B cell (primary cell): Measurements from ENCODE around the gene CACNA1H.
"Not testable (repeated sequence)": the region's sequence is repeated elsewhere in the genome, so short reads cannot be mapped to it uniquely, and the experiment has no call there.

ENCODE experiments used
- EZH2 ChIP-seq: IDR thresholded peaks from 2 replicates; pipeline ENCODE4 v1.6.1; 2012; ENCODE audit warnings: borderline replicate concordance, low read depth, mild to moderate bottlenecking, moderate library complexity, low read length; ENCODE audit not compliant: insufficient read depth, poor library complexity, severe bottlenecking
- TF ChIP-seq, protein P1 (sequence below): fragments of 200-600 bp; IDR thresholded peaks from one replicate; pipeline ENCODE4 v1.8.0; 2022; ENCODE audit warnings: antibody characterized with exemption, mild to moderate bottlenecking

- TF ChIP-seq, protein P1, sequence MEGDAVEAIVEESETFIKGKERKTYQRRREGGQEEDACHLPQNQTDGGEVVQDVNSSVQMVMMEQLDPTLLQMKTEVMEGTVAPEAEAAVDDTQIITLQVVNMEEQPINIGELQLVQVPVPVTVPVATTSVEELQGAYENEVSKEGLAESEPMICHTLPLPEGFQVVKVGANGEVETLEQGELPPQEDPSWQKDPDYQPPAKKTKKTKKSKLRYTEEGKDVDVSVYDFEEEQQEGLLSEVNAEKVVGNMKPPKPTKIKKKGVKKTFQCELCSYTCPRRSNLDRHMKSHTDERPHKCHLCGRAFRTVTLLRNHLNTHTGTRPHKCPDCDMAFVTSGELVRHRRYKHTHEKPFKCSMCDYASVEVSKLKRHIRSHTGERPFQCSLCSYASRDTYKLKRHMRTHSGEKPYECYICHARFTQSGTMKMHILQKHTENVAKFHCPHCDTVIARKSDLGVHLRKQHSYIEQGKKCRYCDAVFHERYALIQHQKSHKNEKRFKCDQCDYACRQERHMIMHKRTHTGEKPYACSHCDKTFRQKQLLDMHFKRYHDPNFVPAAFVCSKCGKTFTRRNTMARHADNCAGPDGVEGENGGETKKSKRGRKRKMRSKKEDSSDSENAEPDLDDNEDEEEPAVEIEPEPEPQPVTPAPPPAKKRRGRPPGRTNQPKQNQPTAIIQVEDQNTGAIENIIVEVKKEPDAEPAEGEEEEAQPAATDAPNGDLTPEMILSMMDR, result not testable (repeated sequence)
- TF ChIP-seq EZH2, result not testable (repeated sequence)
These were observed 83.8 kb downstream of the CACNA1H start for GRCh38 chr16:1236659-1237058.
